GM04503 (cell line): Measurements from ENCODE around the gene SYT13.
"Not testable (repeated sequence)": the region's sequence is repeated elsewhere in the genome, so short reads cannot be mapped to it uniquely, and the experiment has no call there.

Experiments used
- DNase-seq: peaks from one replicate; pipeline ENCODE4 v3.0.0-alpha.2; 2012; ENCODE audit warnings: low read depth

Gene SYT13

DNA sequence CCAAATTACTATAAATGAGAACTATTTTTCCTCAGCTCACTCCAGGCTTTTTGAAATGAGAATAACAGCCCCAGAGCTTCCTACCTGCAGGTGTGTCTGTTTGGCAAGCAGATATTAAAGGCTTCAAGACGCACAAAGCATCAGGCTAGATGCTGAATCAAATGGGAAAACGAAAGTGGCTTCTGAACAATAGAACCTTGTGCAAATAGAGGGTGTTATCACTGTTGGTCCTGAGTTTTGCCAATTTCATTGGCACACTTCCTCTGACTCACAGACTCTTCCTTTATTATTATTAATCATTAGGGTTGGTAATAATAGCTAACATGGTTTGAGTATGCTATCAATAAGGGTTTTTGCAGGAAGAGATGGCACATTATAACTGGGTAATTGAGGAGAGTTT lies 13.4 kb downstream of the SYT13 start:
- DNase-seq, result no peak

GRCh38 chr11:45270946-45271716 lies 15.0 kb downstream of the SYT13 start:
- DNase-seq, result no peak

GRCh38 chr11:45269678-45270077 lies 16.5 kb downstream of the SYT13 start:
- DNase-seq, result no peak

DNA sequence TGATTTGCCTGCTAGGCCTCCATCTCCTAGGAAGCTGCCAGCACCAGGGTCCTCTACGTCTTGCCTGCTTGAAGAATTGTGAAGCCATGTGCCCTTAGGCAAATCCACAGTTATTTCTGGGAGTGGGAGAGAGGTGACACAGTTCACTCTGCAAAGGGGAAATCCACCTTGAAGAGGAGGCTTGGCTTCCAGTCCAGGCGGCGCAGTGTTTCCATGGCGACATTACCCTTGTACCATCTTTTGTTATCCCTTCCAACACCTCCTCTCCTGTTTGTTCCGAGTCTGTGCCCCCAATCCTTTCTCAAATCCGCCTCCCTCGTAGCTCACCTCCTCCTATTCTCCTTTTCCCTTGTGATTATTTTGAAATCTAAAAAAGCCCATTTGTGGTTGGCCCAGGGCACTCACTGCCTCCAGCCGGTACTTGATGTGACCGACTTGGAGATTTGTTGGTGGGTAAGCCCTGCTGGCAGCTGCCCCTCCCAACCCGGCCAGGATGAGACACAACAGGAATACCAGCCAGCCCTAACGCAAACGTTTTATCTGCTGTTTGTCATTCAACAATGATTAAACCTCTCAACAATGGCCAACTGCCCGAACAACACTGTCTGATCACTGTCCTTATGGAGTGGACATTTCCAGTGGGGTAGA lies 18.4 kb downstream of the SYT13 start:
- no peak for DNase-seq

DNA sequence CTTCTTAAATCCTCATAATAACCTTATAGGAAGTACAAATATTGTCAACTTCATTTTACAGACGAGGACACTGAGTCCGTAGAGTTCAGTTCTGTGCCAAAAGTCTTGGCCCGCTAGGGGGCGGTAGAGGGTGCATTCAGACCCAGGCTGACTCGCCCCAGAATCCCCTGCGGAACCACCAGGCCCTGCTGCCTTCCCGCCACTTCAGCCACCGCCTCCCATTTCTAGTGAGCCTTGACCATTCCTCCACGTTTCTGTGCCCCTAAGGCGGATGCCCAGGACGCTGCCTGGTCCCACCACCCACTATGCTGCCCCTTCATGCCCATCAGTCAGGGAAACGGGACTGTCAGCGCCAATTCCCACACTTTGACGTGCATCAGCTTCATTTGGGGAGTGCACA lies 19.1 kb downstream of the SYT13 start:
- DNase-seq, result no peak

- no peak for DNase-seq
Measured at GRCh38 chr11:45266676-45267020, 19.5 kb downstream of the SYT13 start.

GRCh38 chr11:45265969-45266675 lies 20.0 kb downstream of the SYT13 start:
- no peak for DNase-seq

DNA sequence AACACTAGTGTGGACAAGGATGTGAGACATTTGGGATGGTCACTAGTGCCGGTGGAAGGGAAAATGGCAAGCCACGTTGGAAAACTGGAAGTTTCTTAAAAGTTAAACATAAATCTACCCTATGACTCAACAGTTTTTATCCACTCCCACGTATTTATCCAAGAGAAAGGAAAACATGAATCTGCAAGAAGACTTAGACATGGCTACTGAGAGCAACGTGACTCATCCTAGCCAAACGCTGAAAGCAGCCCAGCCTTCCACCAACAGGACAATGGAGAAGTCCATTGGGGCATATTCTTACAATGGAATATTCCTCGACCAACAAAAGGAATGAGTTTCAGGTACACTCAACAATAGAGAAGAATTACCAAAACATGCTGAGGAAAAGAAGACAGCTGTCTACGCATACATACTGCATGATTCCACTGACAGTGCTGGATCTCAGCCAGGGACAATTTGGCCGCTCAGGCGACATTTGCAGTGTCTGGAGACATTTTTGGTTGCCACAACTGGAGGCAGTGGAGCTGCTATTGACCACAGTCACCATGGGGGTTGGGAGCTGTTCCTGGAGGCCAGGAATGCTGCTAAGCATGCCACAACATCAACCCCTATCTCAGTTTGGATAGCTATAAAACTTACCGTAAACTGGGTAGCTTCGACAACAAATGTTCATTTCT lies 21.2 kb downstream of the SYT13 start:
- DNase-seq, result peak; percentile 41

GRCh38 chr11:45263773-45264172 lies 22.4 kb downstream of the SYT13 start:
- DNase-seq, result no peak

- no peak for DNase-seq
Measured at GRCh38 chr11:45262900-45263299, 23.2 kb downstream of the SYT13 start.

GRCh38 chr11:45260071-45260470 lies 26.1 kb downstream of the SYT13 start:
- no peak for DNase-seq

- DNase-seq, result no peak
Measured at GRCh38 chr11:45259592-45259991, 26.5 kb downstream of the SYT13 start.

GRCh38 chr11:45258982-45259530 lies 27.1 kb downstream of the SYT13 start:
- DNase-seq, result no peak

DNA sequence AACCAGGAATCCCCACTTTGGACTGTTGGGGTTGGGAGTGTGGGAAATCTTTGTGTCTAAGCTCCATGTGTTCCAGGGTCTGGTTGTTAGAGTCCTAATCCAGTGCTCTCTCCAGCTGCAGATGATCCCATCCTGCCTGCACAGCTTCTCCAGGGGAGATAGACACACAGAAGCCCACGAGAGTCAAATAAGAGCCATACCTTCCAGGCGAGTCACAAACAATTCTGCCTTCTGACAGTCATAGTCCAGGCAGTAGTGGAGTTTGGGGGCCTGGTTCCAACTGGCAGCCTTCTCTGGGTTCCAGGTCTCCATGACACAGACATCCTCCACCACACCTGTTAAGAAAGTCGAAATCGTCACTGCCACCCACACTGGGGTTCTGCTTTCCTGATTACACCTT lies 32.1 kb downstream of the SYT13 start:
- no peak for DNase-seq

DNA sequence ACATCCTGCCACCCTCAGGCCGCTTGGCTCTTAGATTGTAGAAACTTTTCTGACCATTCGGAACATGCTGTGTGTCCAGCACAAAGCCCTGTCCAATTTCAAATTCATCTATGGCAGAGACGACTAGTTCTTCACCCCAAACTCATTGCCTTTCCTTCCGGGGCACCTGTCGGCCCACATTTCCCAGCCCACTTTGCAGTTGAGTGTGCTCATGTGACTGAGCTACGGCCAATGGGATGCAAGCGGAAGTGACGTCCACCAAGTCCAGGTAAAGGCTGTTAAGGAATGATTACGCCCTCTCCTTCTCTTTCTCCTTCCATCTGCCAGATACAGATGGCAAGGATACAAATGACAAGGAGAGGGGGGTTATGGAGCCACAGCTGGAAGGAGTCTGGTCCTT lies 32.5 kb downstream of the SYT13 start:
- DNase-seq, result no peak

GRCh38 chr11:45252877-45253276 lies 33.3 kb downstream of the SYT13 start:
- DNase-seq, result no peak

GRCh38 chr11:45252134-45252856 lies 33.8 kb downstream of the SYT13 start:
- DNase-seq, result no peak

DNA sequence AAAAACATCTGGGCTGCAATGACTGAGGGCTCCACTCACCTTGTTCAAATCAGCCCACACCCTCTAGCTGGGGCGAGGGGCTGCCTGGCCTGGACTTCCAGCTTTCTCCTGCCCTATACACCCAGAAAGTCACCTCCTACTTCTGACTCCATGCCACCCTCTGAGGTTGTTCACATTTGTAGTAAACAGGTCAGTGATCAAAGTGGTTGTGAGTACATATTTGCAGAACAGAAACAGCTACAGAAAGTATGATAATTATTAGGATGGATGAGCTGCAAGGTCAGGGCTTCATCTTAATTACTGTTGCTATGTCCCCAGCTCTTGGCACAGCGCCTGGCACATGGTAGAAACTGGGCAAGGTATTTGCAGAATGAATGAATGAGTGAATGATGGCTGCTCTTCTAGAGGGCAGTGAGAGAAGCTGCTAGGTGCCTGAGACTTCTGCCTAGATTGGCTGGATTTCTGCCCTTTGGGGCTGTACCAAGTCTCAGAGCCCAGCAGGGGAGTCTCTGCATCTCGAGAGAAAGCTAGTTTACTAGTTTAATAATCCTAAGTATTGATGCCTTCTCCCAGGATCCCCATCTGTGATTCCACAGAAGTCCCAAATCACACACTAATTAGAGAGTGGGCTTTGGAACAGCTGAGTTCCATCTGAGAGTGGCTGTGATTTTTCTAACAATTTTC lies 36.0 kb downstream of the SYT13 start:
- no peak for DNase-seq

GRCh38 chr11:45249372-45249771 lies 36.8 kb downstream of the SYT13 start:
- DNase-seq, result not testable (repeated sequence)

- DNase-seq, result no peak
Measured at GRCh38 chr11:45248501-45249011, 37.6 kb downstream of the SYT13 start.

GRCh38 chr11:45247433-45247832 lies 38.7 kb downstream of the SYT13 start:
- DNase-seq, result no peak
